GM19328 (cell line): ENCODE measurements around the gene LIPI.
"Not testable (repeated sequence)": the region's sequence is repeated elsewhere in the genome, so short reads cannot be mapped to it uniquely, and the experiment has no call there.

Source experiments
- ATAC-seq: cut with Tn5 transposase; IDR thresholded peaks from one replicate; pipeline ENCODE4 v1.9.1; 2021; ENCODE audit warnings: mild to moderate bottlenecking, moderate library complexity; ENCODE audit not compliant: unreplicated experiment

The LIPI gene

GRCh38 chr21:14075346-14076142 lies 135.2 kb downstream of the LIPI start:
- ATAC-seq, result no peak

DNA sequence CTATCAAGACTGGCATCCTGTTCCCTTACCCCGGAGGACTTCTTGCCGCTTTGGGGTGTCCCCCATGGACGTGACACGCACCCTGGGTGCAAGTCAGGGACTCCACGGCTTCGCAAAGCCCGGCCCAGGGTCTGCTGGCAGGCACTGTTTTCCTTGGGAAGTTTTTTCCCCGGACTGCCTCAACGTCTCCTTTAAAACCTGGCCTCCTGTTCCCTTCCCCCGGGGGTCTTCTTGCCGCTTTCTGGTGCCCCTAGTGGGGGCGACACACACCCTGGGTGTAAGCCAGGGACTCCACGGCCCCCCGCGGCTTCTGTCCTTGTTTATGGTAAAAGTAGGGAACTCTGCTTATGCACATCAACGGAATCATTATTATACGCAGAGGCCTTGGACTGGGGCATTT lies 136.6 kb downstream of the LIPI start:
- ATAC-seq, result no peak

- ATAC-seq, result no peak
Observed at GRCh38 chr21:14073615-14074014, 137.1 kb downstream of the LIPI start.

DNA sequence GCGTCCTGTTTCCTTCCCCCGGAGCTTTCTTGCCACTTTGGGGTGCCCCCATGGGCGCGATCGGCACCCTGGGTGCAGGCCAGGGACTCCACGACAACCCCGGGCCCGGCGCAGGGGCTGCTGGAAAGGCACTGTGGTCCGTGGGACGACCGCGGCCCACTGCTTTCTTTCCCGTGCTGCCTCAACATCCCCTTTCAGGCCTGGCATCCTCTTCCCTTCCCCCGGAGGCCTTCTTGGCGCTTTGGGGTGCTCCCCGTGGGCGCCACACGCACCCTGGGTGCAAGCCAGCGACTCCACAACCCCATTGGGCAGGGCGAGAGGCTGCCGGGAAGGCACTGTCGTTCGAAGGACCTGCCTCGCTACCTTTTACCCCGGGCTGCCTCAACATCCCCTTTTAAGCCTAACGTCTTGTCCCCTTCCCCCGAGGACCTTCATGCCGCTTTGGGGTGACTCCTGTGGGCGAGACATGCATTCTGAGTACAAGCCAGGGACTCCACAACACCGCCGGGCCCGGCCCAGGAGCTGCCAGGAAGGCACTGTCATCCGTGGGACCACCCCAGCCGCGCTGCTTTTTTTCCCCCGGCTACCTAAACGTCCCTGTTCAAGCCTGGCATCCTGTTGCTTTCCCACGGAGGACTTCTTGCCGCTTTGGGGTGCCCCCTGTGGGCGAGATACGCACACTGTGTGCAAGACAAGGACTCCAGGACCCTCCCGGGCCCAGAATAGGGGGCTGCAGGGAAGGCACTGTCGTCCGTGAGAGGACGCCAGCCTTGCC lies 137.8 kb downstream of the LIPI start:
- no peak for ATAC-seq

DNA sequence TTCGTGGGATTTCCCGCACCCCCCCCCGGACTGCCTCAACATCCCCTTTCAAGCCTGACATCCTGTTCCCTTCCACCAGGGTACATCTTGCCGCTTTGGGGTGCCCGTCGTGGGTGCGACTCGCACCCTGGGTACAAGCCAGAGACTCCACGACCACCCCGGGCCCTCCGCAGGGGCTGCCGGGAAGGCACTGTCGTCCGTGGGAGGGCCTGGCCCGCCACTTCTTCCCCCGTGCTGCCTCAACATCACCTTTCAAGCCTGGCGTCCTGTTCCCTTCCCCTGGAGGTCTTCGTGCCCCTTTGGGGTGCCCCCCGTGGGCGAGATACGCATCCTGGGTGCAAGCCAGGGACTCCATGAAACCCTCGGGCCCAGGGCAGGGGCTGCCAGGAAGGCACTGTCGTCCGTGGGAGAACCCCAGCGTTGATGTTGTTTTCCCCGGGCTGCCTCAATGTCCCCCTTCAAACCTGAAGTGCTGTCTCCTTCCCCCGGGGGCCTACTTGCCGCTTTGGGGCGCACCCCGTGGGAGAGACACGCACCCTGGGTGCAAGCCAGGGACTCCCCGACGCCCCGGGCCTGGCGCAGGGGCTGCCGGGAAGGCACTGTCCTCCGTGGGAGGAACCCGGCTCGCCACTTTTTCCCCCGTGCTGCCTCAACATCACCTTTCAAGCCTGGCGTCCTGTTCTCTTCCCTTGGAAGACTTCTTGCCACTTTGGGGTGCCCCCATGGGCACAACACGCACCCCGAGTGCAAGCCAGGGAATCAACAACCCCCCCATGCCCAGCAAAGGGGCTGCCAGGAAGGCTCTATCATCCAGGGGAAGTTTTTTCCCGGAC lies 138.6 kb downstream of the LIPI start:
- ATAC-seq, result no peak

GRCh38 chr21:14070968-14071367 lies 139.8 kb downstream of the LIPI start:
- no peak for ATAC-seq

DNA sequence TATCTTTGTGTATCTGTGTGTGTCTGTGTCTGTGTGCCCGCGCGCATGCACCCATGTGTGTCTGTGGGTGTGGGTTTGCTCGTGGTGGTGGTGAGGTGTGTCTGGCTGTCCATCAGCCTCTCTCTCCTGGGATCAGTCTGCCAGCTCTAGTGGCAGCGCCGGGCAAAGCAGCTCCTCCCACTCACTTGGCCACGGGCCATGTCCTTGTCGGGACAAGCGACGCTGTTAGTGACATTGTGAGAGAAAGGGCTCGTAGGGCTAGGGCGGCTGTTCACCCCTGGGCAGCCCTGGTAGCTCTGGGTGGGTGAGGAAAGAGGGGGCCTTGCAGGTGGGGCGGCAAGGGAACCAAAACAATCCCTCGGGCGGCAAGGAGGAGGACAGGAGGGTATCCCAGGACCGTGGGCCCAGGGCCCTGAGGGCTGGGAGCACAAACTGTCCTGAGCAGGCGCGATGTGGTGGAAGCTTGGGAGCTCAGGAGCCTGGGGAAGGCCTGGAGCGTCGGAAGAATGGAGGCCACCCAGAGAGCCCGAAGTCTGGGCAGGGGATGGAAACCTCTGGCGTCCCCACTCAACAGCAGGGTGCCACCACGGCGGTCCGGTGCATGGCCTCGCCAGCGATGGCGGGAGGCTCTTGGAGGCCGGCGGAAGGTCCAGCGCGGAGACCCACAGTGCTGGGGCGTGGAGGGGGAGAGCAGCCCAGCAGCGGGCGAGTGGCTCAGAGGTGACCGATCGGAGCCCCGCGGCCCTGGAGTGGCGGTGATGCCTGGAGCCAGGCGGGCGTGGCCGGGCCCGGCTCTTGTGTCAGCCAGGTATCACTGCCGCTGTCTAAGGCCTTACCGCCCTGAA lies 140.5 kb downstream of the LIPI start:
- ATAC-seq, result no peak

GRCh38 chr21:14064296-14064645 lies 146.5 kb downstream of the LIPI start:
- no peak for ATAC-seq

DNA sequence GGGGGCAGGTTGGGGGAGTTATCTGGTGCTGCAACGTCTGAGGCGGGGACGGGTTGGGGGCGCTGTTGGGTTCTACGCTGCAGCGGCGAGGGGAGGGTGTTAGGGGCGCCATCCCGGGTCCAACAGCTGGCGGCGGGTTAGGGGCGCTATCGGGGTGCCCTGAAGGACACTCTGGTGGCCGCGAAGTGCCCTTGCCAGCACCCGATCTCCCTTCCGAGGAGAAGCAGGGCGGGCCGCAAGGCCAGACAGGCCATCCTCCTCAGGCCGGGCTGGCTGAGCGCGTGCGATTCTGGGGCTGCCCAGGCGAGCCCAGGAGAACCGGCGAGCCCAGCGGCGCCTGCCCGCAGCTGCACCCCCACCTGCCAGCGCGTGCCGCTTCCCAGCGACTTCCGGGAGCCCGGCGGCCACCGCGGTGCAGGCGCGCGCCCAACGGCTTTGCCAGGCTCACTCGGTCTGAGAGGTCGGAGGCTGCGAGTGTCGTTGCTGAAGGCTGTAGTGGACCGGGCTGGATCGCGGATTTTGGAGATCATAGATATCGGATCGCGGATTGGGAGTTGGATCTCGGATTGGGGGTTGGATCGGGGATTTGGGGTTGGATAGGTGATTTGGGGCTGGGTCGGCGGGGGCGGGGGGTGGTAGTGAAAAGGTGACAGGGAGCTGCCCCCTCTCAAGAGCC lies 147.0 kb downstream of the LIPI start:
- ATAC-seq, result not testable (repeated sequence)

GRCh38 chr21:14062684-14063083 lies 148.1 kb downstream of the LIPI start:
- ATAC-seq, result not testable (repeated sequence)

- not testable (repeated sequence) for ATAC-seq
Observed at GRCh38 chr21:14061820-14062219, 148.9 kb downstream of the LIPI start.

GRCh38 chr21:14058995-14059627 lies 151.6 kb downstream of the LIPI start:
- not testable (repeated sequence) for ATAC-seq
